SIG-M5 treated with dmso at 0.1 percent for 504 hours (cell line): ENCODE data around the gene RHEX.

Source experiments
- DNase-seq: peaks from one replicate; lab custom pipeline; 2025; ENCODE audit not compliant: unreplicated experiment; lab: John Stamatoyannopoulos, UW

RHEX gene

DNA sequence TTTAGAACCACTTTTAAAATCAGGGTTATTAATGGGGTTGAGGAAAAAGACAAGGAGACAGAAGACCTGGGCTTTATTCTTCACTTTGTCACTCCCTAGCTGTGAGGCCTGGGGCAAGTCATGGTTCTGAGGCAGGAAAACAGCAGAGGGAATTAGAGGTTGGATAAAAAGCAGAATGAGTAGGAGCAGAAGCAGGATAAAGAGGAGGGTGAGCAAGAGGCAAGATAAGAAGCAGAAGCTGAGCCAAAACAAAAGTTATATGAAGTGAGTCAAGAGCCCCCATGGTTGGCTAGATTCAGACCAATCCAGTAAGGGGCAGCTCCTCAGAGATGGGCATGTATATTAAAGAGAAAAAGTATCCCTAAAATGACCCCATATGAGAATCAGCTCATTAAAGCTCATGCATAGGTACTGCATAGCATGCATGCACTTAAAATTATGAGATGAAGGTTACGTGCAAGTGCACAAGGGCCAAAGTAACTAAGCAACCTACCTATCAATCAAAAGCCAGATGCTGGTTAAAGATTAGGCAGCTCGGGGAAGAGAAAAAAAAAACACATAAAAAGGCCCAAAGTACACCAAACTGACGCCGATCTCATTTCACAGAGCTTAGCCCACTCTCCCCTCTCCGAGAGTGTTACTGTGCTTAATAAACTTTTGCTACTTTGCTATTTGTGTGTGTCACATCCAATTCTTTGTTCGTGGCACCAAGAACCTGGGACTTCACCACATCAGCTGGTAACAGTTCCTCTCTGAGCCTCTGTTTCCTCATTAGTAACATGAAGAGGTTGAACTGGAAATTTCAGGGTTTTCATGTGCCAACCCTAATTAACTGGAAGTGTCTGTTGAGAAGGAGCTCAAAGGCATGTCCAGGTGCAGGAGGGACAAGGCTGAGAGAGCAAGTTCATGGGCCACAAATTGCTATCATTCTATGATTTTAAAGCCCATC is 62.0 kb downstream of the RHEX start:
- no peak for DNase-seq

DNA sequence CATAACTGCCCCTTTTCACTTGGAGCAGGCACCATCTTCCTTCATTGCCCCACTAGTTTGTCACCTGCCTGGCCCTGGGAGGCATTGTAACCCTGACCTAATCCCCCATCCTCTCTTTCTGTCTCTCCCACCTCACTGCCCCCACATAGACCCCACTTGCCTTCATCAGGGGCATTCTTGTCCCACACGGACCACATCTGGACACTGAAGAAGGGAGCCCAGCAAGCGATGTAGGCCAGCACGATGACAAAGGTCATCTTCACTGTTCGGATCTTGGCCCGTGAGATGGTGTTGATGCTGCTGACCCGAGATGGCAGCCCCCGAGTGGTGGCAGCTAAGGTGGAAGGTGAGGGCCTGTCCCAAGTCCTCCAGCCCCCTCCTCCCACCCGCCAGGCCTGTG is 62.8 kb downstream of the RHEX start:
- DNase-seq, result no peak

DNA sequence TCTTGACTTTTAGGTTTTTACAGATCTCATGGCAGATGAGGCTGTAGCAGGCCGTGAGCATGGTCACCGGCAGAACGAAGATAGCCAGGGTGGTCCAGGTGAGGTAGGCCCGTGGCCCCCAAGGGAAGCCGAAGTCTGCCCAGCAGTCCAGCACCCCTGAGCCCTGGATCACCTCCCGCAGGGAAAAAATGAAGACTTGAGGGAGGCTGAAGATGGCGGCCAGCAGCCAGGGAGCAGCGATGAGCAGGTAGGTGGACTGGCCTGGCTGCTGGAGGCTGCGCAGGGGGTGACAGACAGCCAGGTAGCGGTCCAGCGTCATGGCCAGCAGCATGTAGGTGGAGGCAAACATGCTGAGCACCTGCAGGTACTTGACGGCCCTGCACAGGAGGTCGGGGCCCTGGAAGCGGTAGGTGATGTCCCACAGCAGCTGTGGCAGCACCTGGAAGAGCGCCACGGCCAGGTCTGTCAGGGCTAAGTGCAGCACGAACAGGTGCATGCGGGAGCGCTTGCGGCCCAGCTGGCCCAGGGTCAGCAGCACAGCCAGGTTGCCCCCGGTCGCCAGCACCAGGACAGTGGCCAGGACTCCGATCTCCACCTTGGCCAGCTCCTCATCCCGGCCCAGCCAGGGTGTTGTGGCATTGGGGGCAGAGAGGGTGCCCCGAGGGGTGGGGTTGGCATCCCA is 63.4 kb downstream of the RHEX start:
- no peak for DNase-seq

DNA sequence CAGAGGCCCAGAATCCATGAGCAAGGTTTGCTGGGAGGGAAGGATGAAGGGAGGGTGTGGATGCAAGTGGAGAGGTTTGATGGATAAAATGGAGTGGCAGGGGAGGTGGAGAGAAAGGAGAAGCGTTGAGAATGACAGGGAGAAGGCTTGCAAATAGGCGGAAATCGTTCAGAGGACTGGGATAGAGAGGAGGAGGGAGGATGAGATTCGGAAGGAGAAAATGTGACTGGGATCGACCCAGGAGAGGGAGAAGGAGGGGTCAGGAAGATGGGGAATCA is 63.8 kb downstream of the RHEX start:
- DNase-seq, result no peak

DNA sequence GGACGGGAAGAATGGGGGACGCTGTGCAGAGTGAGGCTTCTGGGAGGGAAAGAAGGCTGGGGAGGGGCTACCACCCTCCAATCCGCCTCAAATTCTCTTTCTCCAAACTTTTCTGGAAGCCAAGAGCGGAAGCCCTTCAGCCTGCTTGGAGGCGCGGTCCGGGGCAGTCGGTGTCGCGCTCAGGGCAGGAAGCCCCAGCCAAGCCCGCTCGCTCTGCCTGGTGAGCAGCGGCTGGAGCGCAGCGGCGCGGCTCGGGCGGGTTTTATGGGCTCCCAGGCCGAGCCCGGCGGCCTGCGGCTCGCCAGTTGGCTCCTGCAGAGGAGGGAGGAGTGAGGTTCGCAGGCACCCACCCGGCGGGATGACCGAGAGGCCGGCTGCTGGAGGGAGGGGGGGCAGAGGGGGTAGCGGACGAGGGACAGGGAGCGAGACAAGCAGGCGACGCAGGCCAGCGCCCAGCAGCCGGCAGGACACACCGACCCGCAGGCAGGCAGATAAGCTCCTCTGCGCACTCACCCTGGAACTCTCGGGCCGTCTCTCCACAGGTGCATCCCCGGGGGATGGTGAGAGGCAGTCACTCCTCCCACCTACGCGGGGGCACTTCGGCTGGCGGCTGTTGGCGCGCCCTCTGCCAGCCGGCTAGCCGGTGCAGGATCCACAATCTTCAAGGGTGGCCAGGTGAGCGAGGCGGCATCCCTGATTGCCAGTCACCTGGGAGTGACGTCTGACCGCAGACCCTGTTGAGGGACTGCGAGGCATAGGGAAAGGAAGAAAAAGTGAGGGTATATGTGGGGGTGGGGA is 64.4 kb downstream of the RHEX start, which contains the start of gene AVPR1B:
TSS of gene AVPR1B (minus strand) at position 238 of the 798 bp plus-strand sequence. CDS start 498 bp downstream, outside the sequence.
- DNase-seq, result no peak

DNA sequence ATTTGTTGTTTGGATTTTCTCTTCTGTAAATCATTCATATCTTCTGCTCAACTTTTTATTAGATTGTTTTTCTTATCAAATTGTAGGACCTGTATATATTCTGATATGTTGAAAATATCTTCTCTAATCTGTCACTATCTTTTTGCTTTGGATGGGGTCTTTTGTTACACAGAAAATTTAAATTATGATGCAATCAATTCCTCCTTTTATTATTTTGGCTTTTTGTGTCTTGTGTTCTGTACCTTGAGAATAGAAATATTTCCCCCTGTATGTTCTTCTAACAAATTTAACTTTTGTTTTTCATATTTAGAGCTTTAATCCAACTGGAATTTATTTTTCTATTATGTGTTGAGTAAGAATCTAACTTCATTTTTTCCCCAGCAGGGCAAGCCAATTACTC is 67.4 kb downstream of the RHEX start:
- DNase-seq, result no peak

DNA sequence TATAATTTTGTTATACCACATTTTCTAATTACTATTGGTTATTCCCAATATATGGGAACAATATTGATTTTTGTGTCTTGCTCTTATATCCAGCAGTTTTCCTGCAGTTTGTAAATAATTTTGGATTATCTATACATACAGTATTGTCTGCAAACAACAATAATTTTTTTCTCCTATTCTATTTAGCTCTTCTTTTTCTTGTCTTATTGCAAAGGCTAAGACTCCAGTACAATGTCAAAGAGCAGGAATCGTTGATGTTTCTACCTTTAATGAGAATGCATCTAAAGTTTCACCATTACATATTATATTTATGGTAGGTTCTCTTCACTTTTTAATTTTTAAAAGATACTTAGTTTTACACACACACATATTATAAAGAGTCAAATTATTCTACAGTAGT is 68.3 kb downstream of the RHEX start:
- DNase-seq, result no peak

DNA sequence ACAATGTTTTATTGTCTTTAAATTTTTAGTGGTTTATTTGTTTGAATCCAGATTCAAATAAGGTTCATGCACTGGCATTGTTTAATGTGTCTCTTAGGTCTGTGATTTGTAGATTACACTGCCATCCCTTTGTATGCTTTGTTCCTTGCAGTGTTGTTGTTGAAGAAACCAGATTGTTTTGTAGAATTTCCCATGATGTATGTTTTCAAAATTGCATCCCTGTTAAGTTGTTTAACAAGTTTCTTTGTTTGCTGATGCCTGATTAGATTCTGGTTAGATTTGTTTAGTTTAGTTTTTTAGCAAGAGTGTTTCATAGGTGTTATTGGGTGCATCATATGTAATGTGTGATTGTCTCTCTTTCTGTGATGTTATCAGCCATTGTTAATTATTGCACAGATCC is 69.7 kb downstream of the RHEX start:
- no peak for DNase-seq

DNA sequence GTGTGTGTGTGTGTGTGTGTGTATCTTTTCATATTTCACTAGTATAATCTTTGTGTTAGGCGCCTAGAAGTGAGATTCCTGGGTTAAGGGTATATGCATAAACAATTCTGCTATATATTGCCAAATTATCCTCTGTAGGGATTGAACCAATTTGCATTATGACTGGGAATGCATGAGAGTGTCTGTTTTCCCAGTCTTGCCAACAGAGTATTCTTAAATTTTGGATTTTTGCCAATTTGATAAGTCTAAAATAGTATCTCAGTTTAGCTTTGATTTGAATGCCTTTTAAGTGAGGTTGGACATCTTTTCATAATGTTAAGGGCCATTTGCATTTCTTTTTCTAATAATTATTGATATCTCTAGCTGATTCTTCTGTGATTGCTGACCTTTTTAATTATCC is 72.4 kb downstream of the RHEX start:
- DNase-seq, result no peak

DNA sequence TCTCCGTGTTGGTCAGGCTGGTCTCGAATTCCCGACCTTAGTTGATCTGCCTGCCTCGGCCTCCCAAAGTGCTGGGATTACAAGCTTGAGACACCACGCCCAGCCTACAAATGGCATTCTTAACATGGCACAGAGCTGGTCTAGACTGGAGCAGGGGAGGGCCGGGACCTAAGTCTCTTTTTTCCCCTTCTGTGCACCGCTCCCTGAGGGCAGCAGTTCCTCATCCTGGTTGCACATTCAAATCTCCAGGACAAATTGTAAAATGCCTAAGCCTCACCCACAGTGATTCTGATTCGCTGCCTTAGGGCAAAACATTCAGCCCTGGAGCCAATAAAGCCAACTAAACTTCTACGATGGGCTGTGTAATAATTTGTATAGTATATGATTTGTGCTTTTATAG is 74.4 kb downstream of the RHEX start:
- DNase-seq, result no peak

DNA sequence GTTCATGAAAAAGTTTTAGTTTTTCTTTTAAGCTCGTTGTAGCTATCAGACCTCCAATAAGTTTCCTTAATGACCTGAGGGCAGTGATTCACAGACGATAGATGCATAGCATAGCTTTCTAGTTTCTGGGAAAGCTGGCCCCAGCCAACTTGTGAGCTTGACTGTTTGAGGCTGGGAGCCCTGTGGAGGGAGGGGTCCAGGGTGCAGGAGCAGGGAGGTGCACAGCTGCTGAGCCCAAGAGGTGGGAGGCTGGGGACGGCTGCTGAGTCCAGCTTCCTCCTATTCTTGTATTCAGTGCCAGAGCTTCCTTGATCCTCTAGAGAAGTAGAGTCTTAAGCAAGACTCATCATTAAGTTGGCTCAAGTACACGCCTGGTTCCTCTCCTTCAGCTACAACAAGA is 75.2 kb downstream of the RHEX start:
- DNase-seq, result peak; percentile 78

DNA sequence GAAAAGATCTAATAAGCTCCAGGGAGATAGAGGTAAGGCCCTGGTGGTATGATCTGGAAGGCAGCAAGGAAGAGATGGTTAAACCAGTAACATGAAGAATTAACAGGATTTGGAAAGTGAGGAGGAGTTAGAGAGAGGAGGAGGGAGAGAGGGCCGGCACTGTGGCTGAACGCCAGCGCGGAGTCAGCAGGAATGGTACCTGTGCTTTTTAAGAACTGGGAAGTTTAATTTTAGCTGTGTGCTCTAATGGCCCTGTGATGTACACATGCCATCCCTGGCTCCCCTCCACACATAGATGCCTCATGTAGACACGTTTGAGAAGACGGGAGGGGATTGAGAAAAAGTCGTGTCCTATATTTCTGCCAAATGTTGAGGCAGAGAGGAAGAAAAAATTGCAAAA is 78.1 kb downstream of the RHEX start:
- no peak for DNase-seq

DNA sequence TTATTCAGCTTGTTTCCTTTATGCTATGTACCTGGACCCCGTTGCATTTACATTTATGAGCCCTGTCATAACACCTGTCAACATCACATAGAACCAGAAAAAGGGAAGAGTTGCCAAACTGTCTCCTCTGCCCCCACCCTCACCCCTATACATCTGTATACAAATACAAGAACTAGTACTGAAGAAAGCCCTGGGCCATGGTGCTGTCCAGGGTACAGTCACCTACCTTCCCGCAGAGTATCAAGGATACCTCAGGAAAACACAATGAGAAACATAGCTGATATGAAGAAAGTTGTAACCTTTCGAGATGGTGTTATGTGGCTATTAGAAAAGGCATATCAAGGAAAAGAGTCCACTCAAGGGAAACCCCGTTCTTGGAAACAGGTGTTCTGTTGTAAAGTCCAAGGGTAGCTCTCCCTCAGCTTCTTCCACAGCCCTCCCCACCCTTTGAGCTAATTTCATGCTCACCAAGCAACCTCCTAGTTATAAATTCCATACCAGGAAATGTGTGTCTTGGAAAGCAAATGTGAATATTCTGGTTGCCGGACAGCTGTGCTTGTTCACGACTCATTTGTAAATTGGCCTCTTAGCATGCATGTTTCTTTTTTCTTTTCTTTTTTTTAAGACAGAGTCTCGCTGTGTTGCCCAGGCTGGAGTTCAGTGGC is 80.9 kb downstream of the RHEX start:
- no peak for DNase-seq

DNA sequence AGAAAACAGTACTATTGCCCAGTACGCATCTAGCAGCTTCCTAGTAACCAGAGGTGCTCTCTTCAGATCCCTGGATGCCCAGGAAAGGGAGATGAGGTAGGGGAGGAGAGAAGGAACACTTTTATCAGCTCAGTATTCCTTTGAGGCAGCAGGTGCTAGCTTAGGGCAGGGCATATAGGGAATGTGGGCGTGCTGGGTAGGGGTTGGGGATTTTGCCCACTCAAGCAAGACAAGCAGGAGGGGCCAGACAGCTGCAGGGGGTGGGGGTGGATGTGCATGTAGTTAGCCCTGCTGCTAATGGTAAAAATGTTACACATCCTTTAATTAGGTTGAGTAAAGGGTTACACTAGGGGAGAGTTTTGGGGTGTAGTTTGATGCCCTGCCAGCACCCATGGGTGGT is 82.3 kb downstream of the RHEX start:
- DNase-seq, result no peak

DNA sequence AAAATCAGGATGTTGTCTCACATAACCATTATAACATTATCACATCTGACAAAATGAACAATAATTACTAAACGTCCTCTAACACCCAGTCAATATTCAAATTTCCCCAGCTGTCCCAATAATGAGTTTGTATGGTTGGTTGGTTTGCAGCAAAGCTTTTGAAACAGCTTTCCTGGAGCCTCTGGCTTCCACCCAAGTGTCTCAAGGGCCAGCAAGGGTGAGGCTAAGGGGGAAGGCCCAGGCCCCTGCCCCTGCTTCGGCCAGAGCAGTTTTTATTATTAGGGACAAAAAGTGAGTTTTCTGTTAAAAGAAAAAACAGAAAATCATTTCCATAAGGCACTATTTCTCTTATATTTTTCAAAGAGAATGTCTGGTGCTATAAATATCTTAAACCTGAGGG is 83.3 kb downstream of the RHEX start:
- DNase-seq, result no peak

DNA sequence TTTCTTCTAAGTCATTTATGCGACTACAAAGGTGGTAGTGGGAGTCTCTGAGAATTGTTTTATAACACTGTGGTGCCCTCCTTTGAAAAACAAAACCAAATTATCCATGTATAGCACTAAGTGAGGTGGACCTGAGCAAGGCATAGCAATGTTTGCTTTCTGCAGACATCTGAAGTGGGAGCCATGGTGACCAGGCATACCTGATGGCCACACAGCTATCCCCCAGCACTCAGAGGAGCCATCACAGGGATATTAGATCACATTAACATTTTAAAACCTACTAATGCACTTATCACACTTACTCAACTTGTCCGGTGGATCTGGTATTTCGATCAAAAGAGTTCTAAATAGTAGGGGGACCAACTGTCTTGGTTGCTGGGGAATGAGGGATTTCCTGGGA is 89.0 kb downstream of the RHEX start:
- DNase-seq, result no peak

DNA sequence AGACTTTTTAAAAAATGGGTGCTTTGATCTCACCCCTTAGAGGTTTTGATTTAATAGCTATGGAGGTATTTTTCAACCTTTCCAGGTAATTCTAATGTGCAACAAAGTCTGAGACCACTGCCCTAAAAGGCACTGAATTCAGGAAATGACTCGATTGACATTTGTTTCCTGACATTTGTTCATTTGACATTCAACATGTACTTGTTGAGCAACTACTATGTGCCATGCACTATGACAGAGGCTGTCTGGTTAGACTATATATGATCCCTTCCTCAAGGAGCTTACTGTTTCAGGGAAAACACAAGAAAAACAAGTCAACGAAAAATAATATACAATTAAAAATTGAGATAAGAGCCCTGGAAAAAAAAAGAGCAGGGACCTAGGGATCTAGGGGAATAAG is 89.8 kb downstream of the RHEX start:
- DNase-seq, result no peak

DNA sequence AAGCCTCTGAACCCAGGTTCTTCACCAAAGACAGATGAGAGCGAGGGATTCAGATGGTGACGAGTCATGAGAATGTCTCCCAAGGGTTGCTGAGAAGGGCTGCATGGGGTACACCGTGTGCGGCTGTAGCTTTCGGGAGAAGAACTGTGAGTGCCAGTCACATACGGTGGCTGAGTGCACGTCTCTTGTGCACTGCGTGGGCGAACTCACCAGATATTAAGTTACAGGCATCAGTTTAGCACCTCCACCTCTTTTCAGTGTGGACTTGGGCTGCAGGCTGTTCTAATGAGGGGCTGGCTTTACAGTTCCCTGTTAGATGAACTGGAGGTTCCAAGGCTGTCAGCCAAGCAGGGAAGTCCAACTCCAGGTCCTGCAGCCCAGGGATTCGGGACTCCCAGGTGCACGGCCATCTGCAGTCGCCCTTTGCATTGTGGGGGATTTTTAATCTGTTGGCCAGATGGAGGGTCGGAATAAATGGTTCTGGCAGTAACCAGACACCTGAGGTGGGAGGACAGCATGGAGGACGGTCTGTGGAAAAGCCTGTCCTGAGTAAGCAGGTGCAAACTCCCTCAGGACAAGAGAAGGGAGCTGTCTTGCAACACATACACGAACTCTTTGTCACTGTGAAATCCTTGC is 90.7 kb downstream of the RHEX start:
- DNase-seq, result no peak

DNA sequence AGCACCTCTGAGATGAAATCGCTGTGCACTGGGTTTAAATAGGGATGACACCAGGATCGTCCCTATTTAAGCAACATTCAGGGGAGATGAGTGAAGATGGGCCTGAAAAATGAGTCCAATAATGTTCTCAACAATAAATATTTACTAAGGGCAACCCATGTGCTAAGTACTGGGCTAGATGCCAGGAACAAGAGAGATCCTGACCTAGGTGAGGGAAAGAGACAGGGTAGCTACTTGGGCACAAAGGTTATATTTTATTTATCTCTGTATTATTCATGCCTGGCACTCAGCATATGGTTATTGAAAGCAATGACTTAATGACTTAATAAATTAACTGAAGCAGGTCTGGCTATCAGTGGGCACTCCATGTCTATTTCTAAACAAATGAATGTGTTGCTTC is 91.6 kb downstream of the RHEX start:
- no peak for DNase-seq

DNA sequence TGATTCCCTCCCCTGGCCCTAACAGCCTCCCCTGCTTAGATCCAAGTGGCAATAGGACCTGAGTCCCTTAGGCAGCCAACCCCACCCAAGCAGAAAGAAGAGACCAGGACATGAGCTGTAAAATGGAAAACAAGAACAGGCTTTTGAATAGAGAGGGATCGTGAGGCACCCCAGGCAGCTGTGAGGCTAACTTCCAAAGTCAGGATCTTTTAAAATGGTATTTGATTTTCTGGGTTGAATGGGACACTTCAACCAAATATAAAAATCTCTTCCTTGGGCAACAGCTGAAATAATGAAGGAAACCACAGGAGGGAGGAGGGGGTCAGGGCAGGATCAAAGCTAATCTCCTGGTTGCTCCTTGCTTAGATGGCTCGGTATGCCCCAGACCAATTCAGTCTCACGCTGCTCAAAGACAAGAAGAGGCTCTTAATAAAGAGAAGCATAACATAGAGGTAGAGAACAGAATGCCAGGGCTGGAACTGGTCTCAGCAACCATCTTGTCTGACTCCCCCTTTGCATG is 92.9 kb downstream of the RHEX start:
- no peak for DNase-seq
